B cell (primary cell): ENCODE results near the gene APOL3.

Experiments
- EZH2 ChIP-seq: IDR thresholded peaks from 2 replicates; pipeline ENCODE4 v1.6.1; 2012; ENCODE audit warnings: borderline replicate concordance, low read depth, mild to moderate bottlenecking, moderate library complexity, low read length; ENCODE audit not compliant: insufficient read depth, poor library complexity, severe bottlenecking
- TF ChIP-seq, protein P1 (sequence below): fragments of 200-600 bp; IDR thresholded peaks from one replicate; pipeline ENCODE4 v1.8.0; 2022; ENCODE audit warnings: antibody characterized with exemption, mild to moderate bottlenecking

DNA sequence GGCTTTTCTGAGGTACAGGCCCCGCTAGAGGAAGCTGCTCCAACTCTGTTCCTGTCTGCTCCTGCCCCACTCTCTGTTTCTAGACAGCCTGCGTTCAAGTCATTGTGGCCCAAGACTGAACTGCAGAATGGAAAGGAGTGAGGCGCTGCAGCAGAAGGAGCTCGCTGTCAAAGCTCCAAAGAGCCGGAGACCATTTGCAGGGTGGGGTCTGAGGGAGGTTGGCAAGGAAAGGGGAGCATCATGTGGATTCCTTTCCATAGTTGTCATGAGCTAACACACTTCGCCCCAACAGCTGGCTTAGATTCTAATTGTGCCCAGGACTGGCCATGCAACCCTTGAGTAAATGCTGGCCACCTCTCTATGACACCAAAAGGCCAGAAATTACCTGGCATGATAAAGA, 22.3 kb upstream of the APOL3 start:
- TF ChIP-seq, protein P1, sequence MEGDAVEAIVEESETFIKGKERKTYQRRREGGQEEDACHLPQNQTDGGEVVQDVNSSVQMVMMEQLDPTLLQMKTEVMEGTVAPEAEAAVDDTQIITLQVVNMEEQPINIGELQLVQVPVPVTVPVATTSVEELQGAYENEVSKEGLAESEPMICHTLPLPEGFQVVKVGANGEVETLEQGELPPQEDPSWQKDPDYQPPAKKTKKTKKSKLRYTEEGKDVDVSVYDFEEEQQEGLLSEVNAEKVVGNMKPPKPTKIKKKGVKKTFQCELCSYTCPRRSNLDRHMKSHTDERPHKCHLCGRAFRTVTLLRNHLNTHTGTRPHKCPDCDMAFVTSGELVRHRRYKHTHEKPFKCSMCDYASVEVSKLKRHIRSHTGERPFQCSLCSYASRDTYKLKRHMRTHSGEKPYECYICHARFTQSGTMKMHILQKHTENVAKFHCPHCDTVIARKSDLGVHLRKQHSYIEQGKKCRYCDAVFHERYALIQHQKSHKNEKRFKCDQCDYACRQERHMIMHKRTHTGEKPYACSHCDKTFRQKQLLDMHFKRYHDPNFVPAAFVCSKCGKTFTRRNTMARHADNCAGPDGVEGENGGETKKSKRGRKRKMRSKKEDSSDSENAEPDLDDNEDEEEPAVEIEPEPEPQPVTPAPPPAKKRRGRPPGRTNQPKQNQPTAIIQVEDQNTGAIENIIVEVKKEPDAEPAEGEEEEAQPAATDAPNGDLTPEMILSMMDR = no peak
- no peak for TF ChIP-seq EZH2
